Measurements from ENCODE around the gene CWC25.

GRCh38 chr17:38791162-38791561, 34.0 kb downstream of the CWC25 start:
- TF ChIP-seq EZH2 (IDR thresholded peaks at IDR 0.05; ENCODE audit: borderline replicate concordance, low read depth, low read length, poor library complexity, severe bottlenecking): no peak
- TF ChIP-seq, protein P1, sequence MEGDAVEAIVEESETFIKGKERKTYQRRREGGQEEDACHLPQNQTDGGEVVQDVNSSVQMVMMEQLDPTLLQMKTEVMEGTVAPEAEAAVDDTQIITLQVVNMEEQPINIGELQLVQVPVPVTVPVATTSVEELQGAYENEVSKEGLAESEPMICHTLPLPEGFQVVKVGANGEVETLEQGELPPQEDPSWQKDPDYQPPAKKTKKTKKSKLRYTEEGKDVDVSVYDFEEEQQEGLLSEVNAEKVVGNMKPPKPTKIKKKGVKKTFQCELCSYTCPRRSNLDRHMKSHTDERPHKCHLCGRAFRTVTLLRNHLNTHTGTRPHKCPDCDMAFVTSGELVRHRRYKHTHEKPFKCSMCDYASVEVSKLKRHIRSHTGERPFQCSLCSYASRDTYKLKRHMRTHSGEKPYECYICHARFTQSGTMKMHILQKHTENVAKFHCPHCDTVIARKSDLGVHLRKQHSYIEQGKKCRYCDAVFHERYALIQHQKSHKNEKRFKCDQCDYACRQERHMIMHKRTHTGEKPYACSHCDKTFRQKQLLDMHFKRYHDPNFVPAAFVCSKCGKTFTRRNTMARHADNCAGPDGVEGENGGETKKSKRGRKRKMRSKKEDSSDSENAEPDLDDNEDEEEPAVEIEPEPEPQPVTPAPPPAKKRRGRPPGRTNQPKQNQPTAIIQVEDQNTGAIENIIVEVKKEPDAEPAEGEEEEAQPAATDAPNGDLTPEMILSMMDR (conservative IDR thresholded peaks at IDR 0.05; ENCODE audit: low read depth, low read length): no peak
